Mesenchymal stem cell (in vitro differentiated cells and primary cell): Measurements from ENCODE around the gene AFAP1.

Experiments
- DNase-seq: peaks from one replicate; pipeline ENCODE4 v3.0.0-alpha.2; 2013
- H2AFZ ChIP-seq: one replicate; pipeline ENCODE4 v1.6.1; 2013; ENCODE audit warnings: low read depth, mild to moderate bottlenecking, control low read depth, inconsistent platforms, low read length, moderate library complexity
- H2AK5ac ChIP-seq: 2 replicates; pipeline ENCODE4 v1.6.1; 2013; ENCODE audit warnings: low read length, moderate library complexity, mild to moderate bottlenecking, inconsistent platforms; ENCODE audit not compliant: severe bottlenecking
- H2BK120ac ChIP-seq: one replicate; pipeline ENCODE4 v1.6.1; 2013; ENCODE audit warnings: low read depth, mild to moderate bottlenecking, inconsistent platforms, low read length, moderate library complexity
- H2BK12ac ChIP-seq, 2 experiments: one replicate each; pipeline ENCODE4 v1.6.1; 2013; ENCODE audit warnings: inconsistent platforms in 2 of 2, low read length in 2 of 2, mild to moderate bottlenecking in 2 of 2, moderate library complexity in 2 of 2, control low read depth in 1 of 2
- H2BK15ac ChIP-seq: one replicate; pipeline ENCODE4 v1.6.1; 2013; ENCODE audit warnings: mild to moderate bottlenecking, low read depth, inconsistent platforms; ENCODE audit not compliant: poor library complexity, severe bottlenecking
- H2BK5ac ChIP-seq: 2 replicates; pipeline ENCODE4 v1.6.1; 2013; ENCODE audit warnings: low read depth, mild to moderate bottlenecking, low read length, control low read depth, inconsistent platforms; ENCODE audit not compliant: poor library complexity, severe bottlenecking
- H3K14ac ChIP-seq, 2 experiments: one replicate each; pipeline ENCODE4 v1.6.1; 2013; ENCODE audit warnings: inconsistent platforms in 2 of 2, low read length in 2 of 2, control low read depth in 1 of 2, mild to moderate bottlenecking in 1 of 2, moderate library complexity in 1 of 2
- H3K18ac ChIP-seq, 2 experiments: one replicate each; pipeline ENCODE4 v1.6.1; 2013; ENCODE audit warnings: inconsistent platforms in 2 of 2, low read length in 2 of 2, control low read depth in 1 of 2, low read depth in 1 of 2, mild to moderate bottlenecking in 1 of 2
- H3K23ac ChIP-seq, 2 experiments: one replicate each; pipeline ENCODE4 v1.6.1; 2013; ENCODE audit warnings: inconsistent platforms in 2 of 2, low read length in 2 of 2, mild to moderate bottlenecking in 2 of 2, moderate library complexity in 2 of 2, control low read depth in 1 of 2
- H3K27ac ChIP-seq: 2 replicates; pipeline ENCODE4 v1.5.1; 2013; ENCODE audit warnings: mild to moderate bottlenecking, moderate library complexity, low read length, control low read depth, inconsistent platforms; ENCODE audit not compliant: poor library complexity, severe bottlenecking
- H3K27me3 ChIP-seq, 2 experiments: 2 replicates each; pipeline versions ENCODE4 v1.6.1 to v1.7.0; 2013; ENCODE audit warnings: low read length in 2 of 2, mild to moderate bottlenecking in 2 of 2, moderate library complexity in 2 of 2, control low read depth in 1 of 2, inconsistent platforms in 1 of 2; ENCODE audit not compliant: control insufficient read depth in 1 of 2, insufficient read depth in 1 of 2
- H3K36me3 ChIP-seq, 2 experiments: 2 replicates each; pipeline versions ENCODE4 v1.6.1 to v1.7.0; 2013; ENCODE audit warnings: low read length in 2 of 2, control low read depth in 1 of 2, inconsistent platforms in 1 of 2, low read depth in 1 of 2, mild to moderate bottlenecking in 1 of 2; ENCODE audit not compliant: insufficient read depth in 2 of 2, control insufficient read depth in 1 of 2
- H3K4ac ChIP-seq, 2 experiments: one replicate each; pipeline ENCODE4 v1.6.1; 2013; ENCODE audit warnings: inconsistent platforms in 2 of 2, low read length in 2 of 2, mild to moderate bottlenecking in 2 of 2, moderate library complexity in 2 of 2, control low read depth in 1 of 2, low read depth in 1 of 2
- H3K4me1 ChIP-seq: 2 replicates; pipeline ENCODE4 v1.6.1; 2013; ENCODE audit warnings: low read depth, low read length, control low read depth; ENCODE audit not compliant: control insufficient read depth, insufficient read depth
- H3K4me2 ChIP-seq: 2 replicates; pipeline ENCODE4 v1.6.1; 2013; ENCODE audit warnings: low read length, mild to moderate bottlenecking, inconsistent platforms; ENCODE audit not compliant: poor library complexity, severe bottlenecking
- H3K4me3 ChIP-seq, 2 experiments: 2 replicates each; pipeline versions ENCODE4 v1.5.1 to v1.7.0; 2013; ENCODE audit warnings: low read length in 2 of 2, mild to moderate bottlenecking in 2 of 2, control low read depth in 1 of 2, low read depth in 1 of 2; ENCODE audit not compliant: insufficient read depth in 1 of 2
- H3K79me1 ChIP-seq: replicated peaks from 2 replicates; pipeline ENCODE4 v1.6.1; 2013; ENCODE audit warnings: mild to moderate bottlenecking, control low read depth, low read length, inconsistent platforms; ENCODE audit not compliant: poor library complexity, severe bottlenecking
- H3K9ac ChIP-seq: 2 replicates; pipeline ENCODE4 v1.7.0; 2013; ENCODE audit warnings: mild to moderate bottlenecking, low read length, moderate library complexity
- H3K9me3 ChIP-seq: 2 replicates; pipeline ENCODE4 v1.7.0; 2013; ENCODE audit warnings: mild to moderate bottlenecking, low read length; ENCODE audit not compliant: control insufficient read depth
- H4K8ac ChIP-seq: one replicate; pipeline ENCODE4 v1.6.1; 2013; ENCODE audit warnings: inconsistent platforms, mild to moderate bottlenecking, low read length, moderate library complexity
- H4K91ac ChIP-seq: one replicate; pipeline ENCODE4 v1.6.1; 2013; ENCODE audit warnings: mild to moderate bottlenecking, low read length, inconsistent platforms
- WGBS: methylation state at CpG from one replicate; pipeline ENCODE4 v1.1.7; 2013; ENCODE audit warnings: mixed read lengths; 5-methylcytosine and 5-hydroxymethylcytosine counted together

The AFAP1 gene

GRCh38 chr4:7721984-7722551 lies 217.6 kb downstream of the AFAP1 start:
- no peak overlapping the region for H3K4ac ChIP-seq
- no peak overlapping the region for H2BK5ac ChIP-seq
- H4K8ac ChIP-seq: no peak overlapping the region
- H2BK12ac ChIP-seq: no peak overlapping the region
- no peak overlapping the region for H2BK15ac ChIP-seq
- H2AK5ac ChIP-seq: no peak overlapping the region
- H3K23ac ChIP-seq: no peak overlapping the region
- H2AFZ ChIP-seq: no peak overlapping the region
- H3K27ac ChIP-seq: no peak overlapping the region
- no peaks in the 10 kb centered on the region for H3K79me1 ChIP-seq
- no peak overlapping the region for H4K91ac ChIP-seq
- no peaks in the 10 kb centered on the region for H3K9me3 ChIP-seq
- 76% methylated on average over 13 of the region's 13 CpGs for WGBS
- H3K9ac ChIP-seq: no peak overlapping the region
- peaks cover 0 to 3% of the 10 kb centered on the region in 2 experiments for H3K36me3 ChIP-seq
- peaks cover 9% of the 10 kb centered on the region for H3K4me1 ChIP-seq
- H3K4me2 ChIP-seq: no peak overlapping the region
- H2BK120ac ChIP-seq: no peak overlapping the region
- no peak overlapping the region for H3K18ac ChIP-seq
- no peak overlapping the region for H3K4me3 ChIP-seq
- no peak overlapping the region for H3K14ac ChIP-seq
- DNase-seq: no peak
- peaks cover 28 to 31% of the 10 kb centered on the region in 2 experiments for H3K27me3 ChIP-seq

DNA sequence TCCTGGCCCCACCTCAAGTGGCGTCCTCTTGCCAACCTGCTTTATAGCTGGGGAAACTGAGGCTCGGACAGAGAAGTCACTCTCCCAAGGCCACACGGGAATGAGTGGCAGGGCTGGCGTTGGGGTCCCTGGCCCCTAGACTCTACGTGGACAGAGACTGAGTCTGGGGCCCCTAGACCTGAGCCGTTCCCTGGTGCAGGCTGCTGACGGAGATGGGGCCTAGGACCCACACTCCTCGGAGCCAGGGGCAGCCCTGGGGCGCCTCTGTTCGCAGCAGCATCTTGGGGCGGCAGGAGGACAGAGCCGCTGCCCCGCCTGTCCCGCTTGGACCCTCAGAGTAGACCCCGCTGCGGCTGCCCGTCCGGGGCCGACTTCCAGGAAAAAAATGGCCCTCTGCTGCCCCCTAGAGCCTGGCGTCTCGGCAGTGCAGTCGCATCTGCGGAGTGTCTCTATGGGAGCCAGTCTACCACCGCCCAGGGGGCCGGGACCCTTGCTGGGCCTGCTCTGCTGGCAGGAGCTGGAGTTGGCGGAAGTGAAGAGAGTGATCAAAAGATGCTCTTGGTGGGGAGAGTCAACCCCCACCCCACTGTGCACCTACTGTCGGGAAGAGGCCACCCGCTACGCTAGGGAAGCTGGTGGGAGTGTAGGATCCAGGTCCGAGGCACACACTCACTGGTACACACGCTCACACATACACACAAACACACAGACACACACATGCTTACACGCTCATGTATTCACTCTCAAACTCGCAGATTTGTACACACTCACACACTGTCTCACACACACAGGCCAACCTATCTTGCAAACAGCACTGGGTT lies 220.1 kb downstream of the AFAP1 start:
- Histone ChIP-seq H3K27ac (no peak overlapping the region), H3K36me3 (peaks cover 0 to under 1% of the 10 kb centered on the region in 2 experiments), H3K4me1 (peaks cover 7% of the 10 kb centered on the region), H4K8ac (peak overlapping the region; percentile 0), H2BK5ac (no peak overlapping the region), H3K9ac (no peak overlapping the region), H3K4me3 (no peak overlapping the region), H3K4ac (peak overlapping the region in 1 of 2 experiments; percentile 20), H3K18ac (peak overlapping the region in 1 of 2 experiments; percentile 29), H3K27me3 (peaks cover 37 to 44% of the 10 kb centered on the region in 2 experiments), H3K14ac (no peak overlapping the region), H3K9me3 (no peaks in the 10 kb centered on the region), H2BK120ac (peak overlapping the region; percentile 23), H2BK12ac (peak overlapping the region in 1 of 2 experiments; percentile 74), H3K23ac (no peak overlapping the region), H2AFZ (no peak overlapping the region), H3K79me1 (no peaks in the 10 kb centered on the region), H3K4me2 (peak overlapping the region; percentile 25), H2BK15ac (peak overlapping the region; percentile 34), H4K91ac (peak overlapping the region; percentile 64), H2AK5ac (no peak overlapping the region)
- DNase-seq: peak; percentile 42
- 27% methylated on average over 30 of the region's 33 CpGs for WGBS

DNA sequence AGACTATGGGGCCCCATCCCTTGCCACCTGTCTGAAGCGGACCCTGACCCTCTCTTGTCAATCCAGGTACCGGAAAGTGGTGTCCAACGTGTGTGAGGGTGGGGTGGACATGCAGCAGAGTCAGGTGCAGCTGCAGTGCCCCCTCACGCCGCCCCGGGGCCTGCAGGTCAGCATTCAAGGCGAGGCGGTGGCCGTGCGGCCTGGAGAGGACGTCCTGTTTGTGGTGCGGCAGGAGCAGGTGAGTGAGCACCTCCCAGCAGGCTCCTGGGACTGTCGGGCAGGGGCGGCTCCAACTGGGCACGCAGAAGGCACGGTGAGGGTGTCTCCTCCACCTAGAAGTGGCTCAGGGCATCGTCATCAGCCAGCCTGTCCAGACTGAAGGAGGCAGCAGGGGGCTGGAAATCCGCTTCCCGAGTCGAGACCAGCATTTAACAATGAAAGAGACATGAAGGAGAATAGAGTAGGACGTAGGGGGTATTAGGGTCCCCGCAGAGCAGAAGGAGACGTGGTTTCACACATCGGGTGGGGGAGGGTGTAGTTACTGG lies 221.6 kb downstream of the AFAP1 start:
- WGBS: 82% methylated on average over 24 of the region's 24 CpGs
- peaks cover 37 to 43% of the 10 kb centered on the region in 2 experiments for H3K27me3 ChIP-seq
- no peak overlapping the region for H2BK120ac ChIP-seq
- no peak overlapping the region for H4K8ac ChIP-seq
- H3K9me3 ChIP-seq: no peaks in the 10 kb centered on the region
- no peak overlapping the region for H2AFZ ChIP-seq
- no peak overlapping the region for H2BK15ac ChIP-seq
- no peak overlapping the region for H3K4ac ChIP-seq
- H3K18ac ChIP-seq: no peak overlapping the region
- H3K79me1 ChIP-seq: no peaks in the 10 kb centered on the region
- no peak overlapping the region for H4K91ac ChIP-seq
- peaks cover 0 to 10% of the 10 kb centered on the region in 2 experiments for H3K36me3 ChIP-seq
- no peak overlapping the region for H3K27ac ChIP-seq
- H3K4me1 ChIP-seq: peaks cover 7% of the 10 kb centered on the region
- H3K4me3 ChIP-seq: no peak overlapping the region
- H3K14ac ChIP-seq: peak overlapping the region in 1 of 2 experiments; percentile 49
- no peak for DNase-seq
- no peak overlapping the region for H2AK5ac ChIP-seq
- no peak overlapping the region for H2BK5ac ChIP-seq
- no peak overlapping the region for H2BK12ac ChIP-seq
- no peak overlapping the region for H3K9ac ChIP-seq
- H3K23ac ChIP-seq: no peak overlapping the region
- no peak overlapping the region for H3K4me2 ChIP-seq

DNA sequence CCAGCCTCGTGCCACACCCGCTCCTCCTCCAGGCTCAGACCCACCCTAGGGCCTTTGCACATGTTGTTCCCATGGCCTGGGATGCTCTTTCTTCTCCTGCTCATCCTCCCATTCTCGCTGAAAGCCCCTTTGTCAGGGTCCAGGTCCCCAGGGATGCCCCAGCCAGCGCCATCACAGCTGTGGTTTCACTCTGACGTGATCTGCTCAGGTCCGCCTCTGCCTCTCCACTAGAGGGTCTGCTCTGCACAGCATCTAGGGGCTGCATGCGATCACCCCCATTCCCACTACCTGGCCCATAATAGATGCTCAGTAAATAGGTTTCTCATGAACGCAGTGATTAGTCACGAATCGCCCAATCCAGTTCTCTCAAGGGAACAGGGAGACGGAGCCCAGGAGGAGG lies 222.5 kb downstream of the AFAP1 start:
- H3K9ac ChIP-seq: no peak overlapping the region
- no peak overlapping the region for H4K8ac ChIP-seq
- no peak overlapping the region for H2BK120ac ChIP-seq
- WGBS: 93% methylated on average over 11 of the region's 11 CpGs
- no peak overlapping the region for H3K4me3 ChIP-seq
- no peak overlapping the region for H3K23ac ChIP-seq
- no peak overlapping the region for H2BK15ac ChIP-seq
- H2BK12ac ChIP-seq: no peak overlapping the region
- DNase-seq: no peak
- H3K27me3 ChIP-seq: peaks cover 28 to 36% of the 10 kb centered on the region in 2 experiments
- no peak overlapping the region for H4K91ac ChIP-seq
- H2BK5ac ChIP-seq: no peak overlapping the region
- H2AFZ ChIP-seq: no peak overlapping the region
- no peak overlapping the region for H3K27ac ChIP-seq
- H3K18ac ChIP-seq: no peak overlapping the region
- no peaks in the 10 kb centered on the region for H3K79me1 ChIP-seq
- no peak overlapping the region for H2AK5ac ChIP-seq
- H3K4ac ChIP-seq: no peak overlapping the region
- H3K4me1 ChIP-seq: peaks cover 7% of the 10 kb centered on the region
- no peaks in the 10 kb centered on the region for H3K9me3 ChIP-seq
- no peak overlapping the region for H3K14ac ChIP-seq
- H3K36me3 ChIP-seq: peaks cover 0 to 10% of the 10 kb centered on the region in 2 experiments
- no peak overlapping the region for H3K4me2 ChIP-seq
